SU-DHL-6 (cell line): Measurements from ENCODE around the gene PRKCE.

Experiments
- H2AFZ ChIP-seq: fragments of 200-600 bp; sonication (generic); 2 replicates; pipeline ENCODE4 v1.6.1; 2014; ENCODE audit warnings: low read depth, mild to moderate bottlenecking, moderate library complexity, mixed read lengths, antibody characterized with exemption, low read length; ENCODE audit not compliant: severe bottlenecking
- H3F3A ChIP-seq: fragments of 200-600 bp; shearing (Covaris generic); 2 replicates; pipeline ENCODE4 v1.6.0; 2016; ENCODE audit warnings: antibody characterized with exemption, mild to moderate bottlenecking; ENCODE audit not compliant: insufficient read depth
- H3K27ac ChIP-seq: fragments of 200-600 bp; sonication (generic); 2 replicates; pipeline ENCODE4 v1.5.1; 2016; ENCODE audit warnings: low read depth, mild to moderate bottlenecking, low read length, moderate library complexity, mixed read lengths
- H3K27me3 ChIP-seq: fragments of 200-600 bp; sonication (generic), shearing (Covaris generic); 2 replicates; pipeline ENCODE4 v1.6.0; 2014; ENCODE audit warnings: mild to moderate bottlenecking, low read length
- H3K36me3 ChIP-seq: fragments of 200-600 bp; sonication (generic); 2 replicates; pipeline ENCODE4 v1.6.1; 2014; ENCODE audit warnings: mild to moderate bottlenecking, low read length, mixed read lengths
- H3K4me2 ChIP-seq: fragments of 300-600, 200-600 bp; shearing (Covaris generic), sonication (generic); 2 replicates; pipeline ENCODE4 v1.6.0; 2014; ENCODE audit warnings: low read length, low read depth, mild to moderate bottlenecking; ENCODE audit not compliant: poor library complexity, severe bottlenecking
- H3K4me3 ChIP-seq: fragments of 200-600 bp; sonication (generic); 2 replicates; pipeline ENCODE4 v1.5.1; 2014; ENCODE audit warnings: antibody characterized with exemption, low read length, mild to moderate bottlenecking, mixed read lengths; ENCODE audit not compliant: insufficient read depth, poor library complexity, severe bottlenecking
- H3K79me2 ChIP-seq: fragments of 200-600 bp; sonication (generic); 2 replicates; pipeline ENCODE4 v1.6.1; 2014; ENCODE audit warnings: mild to moderate bottlenecking, low read length, moderate library complexity; ENCODE audit not compliant: insufficient read depth
- H3K9ac ChIP-seq: fragments of 200-600 bp; sonication (generic); 2 replicates; pipeline ENCODE4 v1.7.0; 2014; ENCODE audit warnings: mild to moderate bottlenecking, low read length
- H3K9me2 ChIP-seq: fragments of 200-600 bp; sonication (generic); replicated peaks from 2 replicates; pipeline ENCODE4 v1.6.1; 2014; ENCODE audit warnings: low read length; ENCODE audit not compliant: insufficient read depth
- H3K9me3 ChIP-seq: fragments of 200-600 bp; sonication (generic); 2 replicates; pipeline ENCODE4 v1.6.1; 2014; ENCODE audit warnings: low read length, mixed read lengths; ENCODE audit not compliant: insufficient read depth
- H4K20me1 ChIP-seq: fragments of 200-600 bp; sonication (generic); 2 replicates; pipeline ENCODE4 v1.6.1; 2014; ENCODE audit warnings: low read depth, mild to moderate bottlenecking, antibody characterized with exemption, low read length, moderate library complexity, mixed read lengths
- CTCF ChIP-seq: fragments of 200-600 bp; sonication (generic); IDR thresholded peaks from one replicate; pipeline ENCODE4 v1.5.1; 2017; ENCODE audit warnings: antibody characterized with exemption, mild to moderate bottlenecking, low read length, moderate library complexity; ENCODE audit not compliant: insufficient read depth, poor library complexity, severe bottlenecking
- EZH2phosphoT487 ChIP-seq: fragments of 200-600 bp; sonication (generic), shearing (Covaris generic); conservative IDR thresholded peaks from 2 replicates; pipeline ENCODE4 v1.6.1; 2018; ENCODE audit warnings: mild to moderate bottlenecking, antibody characterized with exemption, low read length, moderate library complexity, mixed read lengths

PRKCE gene

GRCh38 chr2:46118656-46119371 is 467.3 kb downstream of the PRKCE start:
- Histone ChIP-seq H3K4me2 (no peak overlapping the region), H3K36me3 (no peaks in the 10 kb centered on the region)

GRCh38 chr2:46119453-46119852 is 468.0 kb downstream of the PRKCE start:
- Histone ChIP-seq H2AFZ (no peak overlapping the region), H3K9me2 (no peaks in the 10 kb centered on the region), H3F3A (no peaks in the 10 kb centered on the region), H3K36me3 (no peaks in the 10 kb centered on the region), H3K79me2 (no peaks in the 10 kb centered on the region), H3K4me3 (no peak overlapping the region), H3K4me2 (no peak overlapping the region), H3K9ac (no peak overlapping the region), H3K27ac (no peak overlapping the region), H3K9me3 (no peaks in the 10 kb centered on the region), H4K20me1 (no peaks in the 10 kb centered on the region), H3K27me3 (no peaks in the 10 kb centered on the region)
- TF ChIP-seq EZH2phosphoT487 (no peak), CTCF (no peak)

More at GRCh38 chr2:46118656-46119371, 467.3 kb downstream of the PRKCE start:
- Histone ChIP-seq H3K27me3 (no peaks in the 10 kb centered on the region), H3K9me2 (no peaks in the 10 kb centered on the region), H3K4me3 (no peak overlapping the region), H3K9ac (no peak overlapping the region), H4K20me1 (no peaks in the 10 kb centered on the region), H3F3A (no peaks in the 10 kb centered on the region), H3K79me2 (no peaks in the 10 kb centered on the region), H3K9me3 (no peaks in the 10 kb centered on the region), H3K27ac (no peak overlapping the region), H2AFZ (no peak overlapping the region)
- no peak for TF ChIP-seq EZH2phosphoT487
- TF ChIP-seq CTCF: no peak

- Histone ChIP-seq H3K4me2 (no peak overlapping the region), H2AFZ (no peak overlapping the region), H3K27me3 (no peaks in the 10 kb centered on the region), H4K20me1 (no peaks in the 10 kb centered on the region), H3K9me2 (no peaks in the 10 kb centered on the region), H3F3A (no peaks in the 10 kb centered on the region), H3K27ac (no peak overlapping the region), H3K9ac (no peak overlapping the region), H3K4me3 (no peak overlapping the region), H3K9me3 (no peaks in the 10 kb centered on the region), H3K36me3 (no peaks in the 10 kb centered on the region), H3K79me2 (no peaks in the 10 kb centered on the region)
- no peak for TF ChIP-seq CTCF
- TF ChIP-seq EZH2phosphoT487: no peak
These were observed 469.5 kb downstream of the PRKCE start for GRCh38 chr2:46120792-46121555.
